Erythroblast (primary cell): ENCODE measurements around the gene CYB5R4.

ENCODE experiments used
- GATA1 ChIP-seq: IDR thresholded peaks from 2 replicates; pipeline ENCODE4 v1.6.1; 2011; ENCODE audit warnings: low read depth, mild to moderate bottlenecking, control low read depth, low read length, moderate library complexity
- POLR2A ChIP-seq: IDR thresholded peaks from 2 replicates; pipeline ENCODE4 v1.6.1; 2011; ENCODE audit warnings: mild to moderate bottlenecking, low read length

DNA sequence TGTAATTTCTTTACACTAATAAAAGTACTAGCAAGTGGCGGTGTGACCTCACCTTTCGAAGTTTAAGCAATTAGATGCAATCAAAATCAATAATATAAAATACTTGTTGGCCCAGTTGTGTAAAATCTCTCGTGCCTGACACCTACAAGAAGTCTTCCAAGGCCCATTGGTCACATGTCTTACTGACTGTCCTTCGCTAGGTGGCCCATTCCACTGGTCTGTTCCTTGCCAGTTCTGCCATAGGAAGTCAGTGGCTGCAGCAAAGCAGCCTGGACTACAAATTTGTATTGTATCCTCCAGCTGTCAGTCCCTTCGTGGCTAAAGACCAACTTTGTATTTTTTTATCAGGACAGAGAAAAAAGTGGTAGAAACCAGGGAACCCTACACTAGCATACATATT is 61.8 kb downstream of the CYB5R4 start:
- TF ChIP-seq POLR2A (no peak), GATA1 (no peak)
